22Rv1 (cell line): ENCODE data around the gene OR2L8.

Source experiments
- CTCF ChIP-seq: fragments of 450-650 bp; IDR thresholded peaks from 2 replicates; pipeline ENCODE4 v1.5.1; 2017; ENCODE audit warnings: mild to moderate bottlenecking
- ZFX ChIP-seq: fragments of 450-650 bp; IDR thresholded peaks from 2 replicates; pipeline ENCODE4 v1.6.1; 2017; ENCODE audit warnings: antibody characterized with exemption, borderline replicate concordance

- TF ChIP-seq CTCF (no peak), ZFX (no peak)
These were observed 33.6 kb upstream of the OR2L8 start for GRCh38 chr1:247914941-247915662.
